Activated CD4-positive, alpha-beta T cell treated with anti-CD3 and anti-CD28 coated beads for 36 hours (primary cell): Measurements from ENCODE around the gene OR5AR1. TPM values are rescaled to one million over a fixed set of nuclear protein-coding genes. Genes with fewer than 3 reads are reported as not detected.
"Not testable (repeated sequence)": the region's sequence is repeated elsewhere in the genome, so short reads cannot be mapped to it uniquely, and the experiment has no call there.

Experiments used
- ATAC-seq: fragments of 200-7000 bp; cut with Tn5 transposase; one replicate; pipeline ENCODE4 v1.10.0; 2021; ENCODE audit warnings: mild to moderate bottlenecking, moderate library complexity
- CTCF ChIA-PET: fragments of 350-600 bp; sonication (Branson Sonifier 250); formaldehyde crosslinking; loops from one replicate; lab custom pipeline; 2021; ENCODE audit warnings: antibody characterized with exemption; lab: Charles Lee
- POLR2A ChIA-PET: fragments of 350-600 bp; sonication (Branson Sonifier 250); formaldehyde crosslinking; loops from one replicate; lab custom pipeline; 2021; ENCODE audit warnings: antibody characterized with exemption, inconsistent platforms; lab: Charles Lee
- DNase-seq: peaks from one replicate; pipeline ENCODE4 v3.0.0-alpha.2; 2020
- H3K27ac Mint-ChIP-seq: one replicate; pipeline ENCODE4 v1.8.0; 2021; ENCODE audit warnings: mixed read lengths
- H3K27me3 Mint-ChIP-seq: one replicate; pipeline ENCODE4 v1.8.0; 2021; ENCODE audit warnings: mixed read lengths
- H3K36me3 Mint-ChIP-seq: one replicate; pipeline ENCODE4 v1.8.0; 2021; ENCODE audit warnings: low read depth, mixed read lengths
- H3K4me1 Mint-ChIP-seq: one replicate; pipeline ENCODE4 v1.8.0; 2021; ENCODE audit warnings: mixed read lengths
- H3K4me3 Mint-ChIP-seq: one replicate; pipeline ENCODE4 v1.8.0; 2021; ENCODE audit warnings: mild to moderate bottlenecking, moderate library complexity, mixed read lengths
- H3K9me3 Mint-ChIP-seq: one replicate; pipeline ENCODE4 v1.8.0; 2021; ENCODE audit warnings: low read depth, mixed read lengths
- intact Hi-C, 2 experiments: fragments of 100-400 bp; cut with DNase I in 1 of 2; cut with micrococcal nuclease in 1 of 2; formaldehyde crosslinking; loops; one replicate each; pipeline versions ENCODE4 v1.14.2 to v1.15.1; 2022 to 2024; cut with DNase I, micrococcal nuclease
- total RNA-seq, 2 experiments: library from RNA; stranded (reverse); gene quantifications; one replicate each; pipeline ENCODE4 v1.2.3, GENCODE V29; 2021

OR5AR1 gene
- not detected for total RNA-seq

DNA sequence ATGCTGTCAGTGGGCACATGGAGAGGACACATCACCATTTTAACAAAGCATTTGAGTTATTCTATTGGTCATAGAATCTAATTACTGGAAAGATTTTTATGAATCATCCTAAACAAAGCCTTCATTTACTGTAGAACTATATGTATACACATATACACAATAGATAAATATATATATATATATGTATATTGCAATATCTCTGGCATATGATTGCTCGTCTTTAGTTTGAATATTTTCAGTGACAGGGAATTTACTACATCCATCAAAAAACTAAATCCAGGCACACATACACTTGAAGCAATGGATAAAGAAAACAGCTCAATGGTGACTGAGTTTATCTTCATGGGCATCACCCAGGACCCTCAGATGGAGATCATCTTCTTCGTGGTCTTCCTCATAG is at the start of gene OR5AR1:
TSS of gene OR5AR1 (plus strand) at position 301 of the 400 bp plus-strand sequence. CDS start at position 301, 0 bp downstream.
- DNase-seq (no peak), ATAC-seq (no peak)
- Mint-ChIP-seq H3K27ac (no peak within 1 kb of the TSS), H3K27me3 (no peaks in the 10 kb centered on the region), H3K4me3 (no peak within 1 kb of the TSS), H3K36me3 (no peaks in the 10 kb centered on the region), H3K4me1 (no peaks in the 10 kb centered on the region), H3K9me3 (no peaks in the 10 kb centered on the region)
- intact Hi-C loops = no loop called here
- ChIA-PET CTCF (no interaction called here), POLR2A (no interaction called here)

DNA sequence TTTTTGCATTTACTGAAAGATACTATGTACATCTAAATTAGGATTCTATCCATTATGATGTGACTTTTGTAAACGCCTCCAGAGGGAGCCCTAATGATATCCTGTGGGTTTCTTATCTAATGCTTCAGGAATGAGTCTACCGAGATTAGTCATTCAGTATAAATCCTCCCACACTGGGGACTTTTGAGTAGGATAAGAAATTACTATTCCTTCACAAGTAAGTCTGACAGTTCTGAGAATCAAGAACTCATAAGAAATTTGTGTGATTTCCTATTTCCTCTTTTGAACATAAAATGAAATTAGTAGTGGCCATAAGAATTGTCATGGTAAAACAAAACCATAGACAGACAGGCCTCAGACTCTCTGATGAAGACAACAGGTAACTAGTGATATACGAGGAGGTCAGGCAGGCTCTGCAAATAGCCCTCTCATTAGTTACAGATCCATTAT is 38.8 kb upstream of the OR5AR1 start:
- no peak overlapping the region for H3K27ac Mint-ChIP-seq
- no peak overlapping the region for H3K4me3 Mint-ChIP-seq
- H3K9me3 Mint-ChIP-seq = peaks cover 14% of the 10 kb centered on the region
- intact Hi-C loops = loop anchor here (2.0 to 10.0 kb wide), 2 partner anchors 158 to 160 kb away; no protein-coding TSS in a partner anchor
- CTCF ChIA-PET = interaction anchor here (1.8 kb wide), 1 partner anchor 158 kb away, joined by 4 read pairs; no protein-coding TSS in a partner anchor
- no peaks in the 10 kb centered on the region for H3K27me3 Mint-ChIP-seq
- H3K4me1 Mint-ChIP-seq = no peaks in the 10 kb centered on the region
- ATAC-seq (peak; percentile 61), DNase-seq (no peak)
- POLR2A ChIA-PET = no interaction called here
- no peaks in the 10 kb centered on the region for H3K36me3 Mint-ChIP-seq

DNA sequence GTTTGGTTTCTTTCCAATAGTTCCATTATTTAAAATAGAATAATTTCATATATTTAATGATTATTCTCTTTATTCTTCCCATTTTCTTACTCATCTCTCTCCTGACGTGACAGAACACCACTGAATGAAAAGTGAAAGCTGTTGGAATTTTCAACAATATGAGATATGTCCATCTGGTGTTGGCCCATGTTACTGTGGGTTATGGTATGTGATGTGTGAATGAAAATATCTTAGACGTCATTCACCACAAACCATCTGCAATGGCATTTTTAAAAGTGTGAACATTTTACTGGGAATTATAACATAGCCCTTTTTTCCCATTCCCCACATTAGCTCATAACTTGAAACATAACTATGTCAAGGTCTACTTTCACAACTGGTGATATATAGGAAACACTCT is 37.5 kb upstream of the OR5AR1 start:
- ATAC-seq (no peak), DNase-seq (no peak)
- H3K4me3 Mint-ChIP-seq = no peak overlapping the region
- H3K9me3 Mint-ChIP-seq = peaks cover 8% of the 10 kb centered on the region
- no peaks in the 10 kb centered on the region for H3K27me3 Mint-ChIP-seq
- ChIA-PET CTCF (interaction anchor here (0.7 kb wide), 1 partner anchor 426 kb away, joined by 3 read pairs; no protein-coding TSS in a partner anchor), POLR2A (interaction anchor here (0.6 kb wide), 1 partner anchor 723 kb away, joined by 3 read pairs; no protein-coding TSS in a partner anchor)
- H3K27ac Mint-ChIP-seq = no peak overlapping the region
- H3K4me1 Mint-ChIP-seq = no peaks in the 10 kb centered on the region
- no peaks in the 10 kb centered on the region for H3K36me3 Mint-ChIP-seq
- intact Hi-C loops = loop anchor here (2.0 to 10.0 kb wide), 2 partner anchors 157 to 159 kb away; no protein-coding TSS in a partner anchor

DNA sequence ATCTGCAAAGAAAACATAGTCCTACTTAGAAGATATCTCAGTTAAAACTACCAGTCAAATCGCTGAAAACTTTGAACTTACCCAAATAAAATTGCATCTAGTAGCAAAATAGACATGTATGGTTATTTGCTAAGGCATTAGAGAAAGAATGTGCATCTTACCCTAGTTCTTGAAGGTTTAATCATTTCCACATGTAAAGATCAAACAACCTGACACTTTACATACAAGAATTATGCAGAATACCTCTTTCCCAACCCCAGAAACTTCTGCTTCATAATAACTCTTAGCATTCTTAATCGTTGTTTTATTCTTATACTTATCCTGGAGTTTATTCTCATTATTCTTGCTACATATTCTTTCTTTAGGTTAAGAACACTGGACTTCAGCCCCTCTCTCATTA is 31.2 kb upstream of the OR5AR1 start:
- H3K27me3 Mint-ChIP-seq = no peaks in the 10 kb centered on the region
- CTCF ChIA-PET = no interaction called here
- no peak overlapping the region for H3K4me3 Mint-ChIP-seq
- H3K4me1 Mint-ChIP-seq = no peaks in the 10 kb centered on the region
- no peaks in the 10 kb centered on the region for H3K9me3 Mint-ChIP-seq
- no peaks in the 10 kb centered on the region for H3K36me3 Mint-ChIP-seq
- DNase-seq = no peak
- no peak for ATAC-seq
- POLR2A ChIA-PET = no interaction called here
- intact Hi-C loops = no loop called here
- H3K27ac Mint-ChIP-seq = no peak overlapping the region

DNA sequence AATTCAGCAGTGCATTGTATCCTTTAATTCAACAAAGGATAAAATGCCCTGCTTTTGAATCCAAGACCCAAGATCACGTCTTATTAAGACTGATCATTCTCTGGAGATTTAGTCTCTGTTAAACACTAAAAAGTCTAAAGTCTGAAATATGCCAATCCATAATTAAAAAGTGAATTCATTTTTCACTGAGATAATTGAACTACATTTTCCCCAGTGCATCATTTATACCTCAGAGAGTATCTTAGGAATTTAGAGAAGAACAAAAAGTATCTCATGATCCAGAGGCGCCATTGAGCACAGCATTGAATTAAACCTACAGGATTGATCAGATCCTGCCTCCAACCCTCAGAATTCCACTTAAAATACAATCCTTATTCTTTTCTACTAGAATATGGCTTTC is 26.6 kb upstream of the OR5AR1 start:
- POLR2A ChIA-PET = no interaction called here
- no peaks in the 10 kb centered on the region for H3K36me3 Mint-ChIP-seq
- intact Hi-C loops = no loop called here

DNA sequence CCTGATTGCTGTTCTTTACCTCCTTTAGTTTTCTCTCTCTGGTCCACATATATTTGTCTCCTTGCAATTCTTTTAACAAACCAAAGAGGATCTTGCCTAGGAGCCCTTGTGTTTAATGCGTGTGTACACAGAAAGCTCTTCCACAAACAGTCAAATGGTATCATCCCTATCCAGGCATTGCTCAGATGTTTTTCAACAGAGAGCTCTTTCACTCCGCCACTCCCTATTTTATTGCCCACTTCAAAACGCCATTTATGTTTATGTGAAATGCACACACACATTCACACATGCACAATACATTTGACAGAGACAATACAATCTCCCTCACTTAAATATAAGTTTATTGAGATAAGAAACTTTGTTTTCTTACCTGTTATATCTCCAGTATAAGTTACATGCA is 26.0 kb upstream of the OR5AR1 start:
- DNase-seq = no peak
- Mint-ChIP-seq H3K36me3 (no peaks in the 10 kb centered on the region), H3K4me1 (no peaks in the 10 kb centered on the region), H3K27me3 (no peaks in the 10 kb centered on the region), H3K9me3 (peaks cover 7% of the 10 kb centered on the region), H3K27ac (no peak overlapping the region), H3K4me3 (no peak overlapping the region)
- ATAC-seq = no peak
- ChIA-PET CTCF (no interaction called here), POLR2A (no interaction called here)
- intact Hi-C loops = no loop called here

More for the DNA sequence above, 26.6 kb upstream of the OR5AR1 start:
- H3K4me3 Mint-ChIP-seq = no peak overlapping the region
- no peaks in the 10 kb centered on the region for H3K4me1 Mint-ChIP-seq
- H3K27me3 Mint-ChIP-seq = no peaks in the 10 kb centered on the region
- ATAC-seq = no peak
- DNase-seq = no peak
- no peak overlapping the region for H3K27ac Mint-ChIP-seq
- H3K9me3 Mint-ChIP-seq = peaks cover 3% of the 10 kb centered on the region
- CTCF ChIA-PET = no interaction called here

DNA sequence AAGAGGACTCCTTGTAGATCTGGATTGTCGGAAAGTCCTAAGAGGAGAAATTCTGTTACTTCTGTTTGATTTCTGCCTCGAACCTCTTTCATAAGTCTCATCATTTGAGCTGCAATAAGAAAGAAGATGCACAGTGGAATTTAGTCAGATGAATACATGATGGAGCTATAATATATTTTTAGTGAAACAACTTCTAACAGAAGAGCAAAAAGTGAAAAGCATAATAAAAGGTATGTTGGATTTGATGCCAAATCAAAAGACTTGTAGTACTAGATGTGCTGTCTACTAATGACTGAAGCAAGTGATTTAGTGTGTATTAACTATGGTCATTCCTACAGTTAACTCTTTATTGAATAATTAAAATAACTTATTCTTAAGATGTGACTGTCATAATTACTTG is 21.1 kb upstream of the OR5AR1 start, which contains the start of gene OR5AP2:
TSS of gene OR5AP2 (minus strand) at position 101 of the 400 bp plus-strand sequence. CDS start at position 101, 0 bp downstream.
- no peak within 1 kb of the TSS for H3K27ac Mint-ChIP-seq
- no peaks in the 10 kb centered on the region for H3K4me1 Mint-ChIP-seq
- intact Hi-C loops = no loop called here
- ChIA-PET POLR2A (no interaction called here), CTCF (no interaction called here)
- no peak for ATAC-seq
- no peak for DNase-seq
- H3K27me3 Mint-ChIP-seq = no peaks in the 10 kb centered on the region
- H3K4me3 Mint-ChIP-seq = no peak within 1 kb of the TSS
- no peaks in the 10 kb centered on the region for H3K36me3 Mint-ChIP-seq
- H3K9me3 Mint-ChIP-seq = peaks cover 7% of the 10 kb centered on the region

DNA sequence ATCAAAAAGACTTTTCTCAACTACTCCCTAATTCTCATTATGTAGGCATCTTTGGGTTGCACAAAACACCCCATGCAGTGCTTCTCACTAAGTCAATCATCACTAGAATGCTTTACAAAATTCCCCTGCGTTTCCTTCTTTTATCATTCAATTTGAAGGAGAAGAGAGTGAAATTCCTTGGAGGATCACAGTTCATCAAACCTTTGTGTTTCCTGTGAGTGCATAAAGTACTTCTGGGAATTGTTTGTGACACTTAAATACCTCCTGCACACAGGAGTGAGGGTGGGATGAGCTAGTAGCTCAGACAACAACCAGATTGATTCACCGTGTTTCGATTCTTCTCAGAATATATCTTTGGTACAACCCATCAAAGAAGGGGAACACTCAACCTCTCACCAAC is 3.7 kb upstream of the OR5AR1 start:
- no peak overlapping the region for H3K27ac Mint-ChIP-seq
- ChIA-PET POLR2A (no interaction called here), CTCF (no interaction called here)
- no peak overlapping the region for H3K4me3 Mint-ChIP-seq
- intact Hi-C loops = no loop called here
- no peak for DNase-seq
- ATAC-seq = no peak
- no peaks in the 10 kb centered on the region for H3K27me3 Mint-ChIP-seq
- no peaks in the 10 kb centered on the region for H3K4me1 Mint-ChIP-seq
- H3K36me3 Mint-ChIP-seq = no peaks in the 10 kb centered on the region
- peaks cover 2% of the 10 kb centered on the region for H3K9me3 Mint-ChIP-seq

DNA sequence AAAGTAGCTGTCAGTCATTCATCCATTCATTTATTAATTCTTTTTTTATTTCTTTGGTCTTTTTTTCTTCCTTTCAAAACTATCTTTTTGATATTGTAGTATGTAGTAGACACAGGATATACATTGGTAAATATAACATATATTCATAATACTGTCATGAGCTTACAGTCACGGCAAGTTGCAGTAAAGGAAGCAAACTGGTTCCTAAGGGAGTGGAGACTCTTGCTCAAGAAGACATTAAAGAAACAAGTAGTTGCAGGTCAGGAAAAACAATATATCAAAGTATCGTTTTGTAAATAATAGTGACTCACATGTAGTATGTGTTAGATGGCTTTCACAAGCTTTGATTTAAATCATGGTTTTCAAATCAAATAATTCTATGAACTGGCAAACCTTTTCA is 7.5 kb downstream of the OR5AR1 start:
- H3K27me3 Mint-ChIP-seq = no peaks in the 10 kb centered on the region
- H3K36me3 Mint-ChIP-seq = no peaks in the 10 kb centered on the region
- no peak overlapping the region for H3K27ac Mint-ChIP-seq
- POLR2A ChIA-PET = no interaction called here
- DNase-seq (no peak), ATAC-seq (no peak)
- CTCF ChIA-PET = no interaction called here
- intact Hi-C loops = no loop called here
- peaks cover 4% of the 10 kb centered on the region for H3K9me3 Mint-ChIP-seq
- no peaks in the 10 kb centered on the region for H3K4me1 Mint-ChIP-seq
- no peak overlapping the region for H3K4me3 Mint-ChIP-seq

DNA sequence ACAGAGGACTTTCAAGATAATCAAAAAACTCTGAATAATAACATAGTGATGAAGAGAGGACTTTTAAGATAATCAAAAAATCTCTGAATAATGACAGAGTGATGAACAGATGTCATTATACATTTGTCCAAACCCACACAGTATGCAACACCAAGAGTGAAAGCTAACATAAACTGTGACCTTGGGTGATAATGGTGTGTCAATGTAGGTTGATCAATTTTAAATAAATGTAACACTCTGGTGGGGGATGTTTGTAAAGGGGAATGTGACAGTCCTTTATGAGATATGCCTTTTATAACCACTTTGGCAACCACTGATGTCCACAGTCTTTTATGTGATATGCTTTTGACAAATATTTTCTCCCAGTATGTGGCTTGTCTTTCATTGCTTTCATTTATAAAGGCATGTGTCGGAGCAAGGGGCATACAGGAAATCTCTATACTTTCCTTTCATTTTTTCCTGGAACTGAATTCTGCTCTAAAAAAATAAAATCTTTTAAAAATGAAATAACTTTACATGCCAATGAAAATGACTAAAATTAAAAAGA is 25.1 kb downstream of the OR5AR1 start:
- CTCF ChIA-PET = no interaction called here
- H3K4me3 Mint-ChIP-seq = no peak overlapping the region

DNA sequence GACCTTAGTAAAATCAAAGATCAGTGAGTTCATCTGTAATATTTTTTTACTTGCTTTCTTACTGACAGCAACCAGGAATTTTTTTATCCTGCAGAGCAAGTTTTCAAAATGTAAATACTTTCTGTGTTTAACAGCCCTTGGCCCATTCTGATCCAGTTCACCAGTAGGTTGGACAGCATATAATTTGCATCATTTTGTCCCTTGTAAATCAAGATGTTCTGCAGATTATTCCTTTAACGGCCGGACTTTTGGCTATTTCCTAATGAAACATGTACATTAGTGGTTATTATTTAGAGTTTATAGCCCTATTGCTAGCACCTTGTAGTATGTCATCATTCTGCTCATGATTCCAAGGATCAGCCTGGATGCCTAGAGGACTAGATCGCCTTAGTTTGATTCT is 27.7 kb downstream of the OR5AR1 start:
- H3K4me3 Mint-ChIP-seq, H3K36me3 Mint-ChIP-seq, DNase-seq, H3K27me3 Mint-ChIP-seq, H3K4me1 Mint-ChIP-seq, H3K9me3 Mint-ChIP-seq, H3K27ac Mint-ChIP-seq, CTCF ChIA-PET, intact Hi-C loops, ATAC-seq: not testable (repeated sequence)
- POLR2A ChIA-PET = interaction anchor here (0.5 kb wide), 1 partner anchor 610 kb away, joined by 3 read pairs; no protein-coding TSS in a partner anchor

More for the DNA sequence above, 25.1 kb downstream of the OR5AR1 start:
- H3K27me3 Mint-ChIP-seq = no peaks in the 10 kb centered on the region
- H3K36me3 Mint-ChIP-seq = no peaks in the 10 kb centered on the region
- intact Hi-C loops = no loop called here
- POLR2A ChIA-PET = no interaction called here
- H3K4me1 Mint-ChIP-seq = no peaks in the 10 kb centered on the region
- no peak overlapping the region for H3K27ac Mint-ChIP-seq
- ATAC-seq = no peak
- no peak for DNase-seq
- H3K9me3 Mint-ChIP-seq = peaks cover 4% of the 10 kb centered on the region

DNA sequence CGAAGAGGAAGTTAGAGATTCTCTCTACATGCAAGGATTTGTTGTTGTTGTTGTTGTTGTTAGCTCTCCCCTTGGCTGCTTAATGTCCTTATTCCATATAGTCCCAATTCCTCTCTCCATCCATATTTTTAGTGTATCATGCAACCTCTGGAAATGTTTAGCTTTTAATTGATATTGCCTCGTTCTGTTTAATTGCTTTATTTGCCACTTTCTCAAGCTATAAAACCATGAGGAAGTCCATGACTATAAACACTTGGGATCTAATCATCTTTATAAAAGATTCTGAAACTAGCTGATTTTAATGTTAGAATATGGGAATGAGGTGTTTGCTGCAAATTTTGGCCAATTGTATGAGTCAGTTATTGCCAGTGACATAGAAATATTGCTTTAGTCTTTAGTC is 29.9 kb downstream of the OR5AR1 start:
- ChIA-PET POLR2A (no interaction called here), CTCF (no interaction called here)
- H3K27me3 Mint-ChIP-seq = no peaks in the 10 kb centered on the region
- H3K36me3 Mint-ChIP-seq = no peaks in the 10 kb centered on the region
- no peak overlapping the region for H3K4me3 Mint-ChIP-seq
- peaks cover 2% of the 10 kb centered on the region for H3K9me3 Mint-ChIP-seq
- intact Hi-C loops = no loop called here
- DNase-seq (no peak), ATAC-seq (no peak)
- no peak overlapping the region for H3K27ac Mint-ChIP-seq
- no peaks in the 10 kb centered on the region for H3K4me1 Mint-ChIP-seq
